IMR-90 (cell line): ENCODE results near the gene MRGPRD. TPM values are rescaled to one million over a fixed set of nuclear protein-coding genes. Genes with fewer than 3 reads are reported as not detected.
"Not testable (repeated sequence)": the region's sequence is repeated elsewhere in the genome, so short reads cannot be mapped to it uniquely, and the experiment has no call there.

Experiments used
- ATAC-seq: fragments of 200-7000 bp; cut with Tn5 transposase; 2 replicates; pipeline ENCODE4 v1.9.1; 2020; ENCODE audit warnings: low read depth, mild to moderate bottlenecking, moderate library complexity
- BruUV-seq: library from RNA; stranded (reverse); fragments of 400-500 nt; replicated peaks from 2 replicates; lab custom pipeline; 2021; lab: Mats Ljungman, UMichigan
- CTCF ChIA-PET: fragments of 300-600 bp; formaldehyde crosslinking; extraction: SDS; loops from one replicate; lab custom pipeline; 2021; ENCODE audit warnings: antibody characterized with exemption; lab: Yijun Ruan, JAX
- POLR2A ChIA-PET: fragments of 300-600 bp; sonication (Branson Sonifier 250); formaldehyde crosslinking; loops from one replicate; lab custom pipeline; 2022; ENCODE audit warnings: antibody characterized with exemption; ENCODE audit not compliant: unreplicated experiment; lab: Charles Lee
- DNase-seq: peaks from one replicate; pipeline ENCODE4 v3.0.0; 2013
- H2AFZ ChIP-seq: replicated peaks from 2 replicates; pipeline ENCODE3; 2013; ENCODE audit warnings: low read length, mild to moderate bottlenecking; ENCODE audit not compliant: poor library complexity
- H2AK5ac ChIP-seq: 2 replicates; pipeline ENCODE4 v1.6.1; 2013; ENCODE audit warnings: low read depth, low read length, inconsistent platforms
- H2AK9ac ChIP-seq: replicated peaks from 2 replicates; pipeline ENCODE3; 2013; ENCODE audit warnings: mild to moderate bottlenecking, low read depth, low read length, moderate library complexity; ENCODE audit not compliant: poor library complexity
- H2BK120ac ChIP-seq: 2 replicates; pipeline ENCODE4 v1.6.1; 2013; ENCODE audit warnings: low read depth, low read length, inconsistent platforms
- H2BK15ac ChIP-seq: 3 replicates; pipeline ENCODE4 v1.6.1; 2013; ENCODE audit warnings: low read depth, low read length, inconsistent platforms
- H2BK20ac ChIP-seq: 2 replicates; pipeline ENCODE4 v1.6.1; 2013; ENCODE audit warnings: low read depth, mild to moderate bottlenecking, inconsistent platforms, low read length, moderate library complexity
- H2BK5ac ChIP-seq: 2 replicates; pipeline ENCODE4 v1.6.1; 2013; ENCODE audit warnings: mild to moderate bottlenecking, low read depth, low read length, inconsistent platforms; ENCODE audit not compliant: poor library complexity, severe bottlenecking
- H3K14ac ChIP-seq: replicated peaks from 2 replicates; pipeline ENCODE4 v1.6.1; 2013; ENCODE audit warnings: low read depth, low read length, inconsistent platforms
- H3K18ac ChIP-seq: 2 replicates; pipeline ENCODE4 v1.6.1; 2013; ENCODE audit warnings: low read depth, low read length, control low read depth
- H3K23ac ChIP-seq: 2 replicates; pipeline ENCODE4 v1.6.1; 2013; ENCODE audit warnings: low read depth, low read length, inconsistent platforms
- H3K27ac ChIP-seq: 2 replicates; pipeline ENCODE4 v1.5.1; 2013; ENCODE audit warnings: mild to moderate bottlenecking, control low read depth, low read length; ENCODE audit not compliant: insufficient read depth
- H3K27me3 ChIP-seq: 2 replicates; pipeline ENCODE4 v1.6.1; 2013; ENCODE audit warnings: low read length; ENCODE audit not compliant: control insufficient read depth, insufficient read depth
- H3K36me3 ChIP-seq: 2 replicates; pipeline ENCODE4 v1.6.1; 2013; ENCODE audit warnings: low read length, mixed read lengths; ENCODE audit not compliant: control insufficient read depth, insufficient read depth
- H3K4ac ChIP-seq: 2 replicates; pipeline ENCODE4 v1.6.1; 2013; ENCODE audit warnings: low read depth, low read length, inconsistent platforms
- H3K4me1 ChIP-seq: 2 replicates; pipeline ENCODE4 v1.6.1; 2013; ENCODE audit warnings: low read length, mixed read lengths; ENCODE audit not compliant: control insufficient read depth, insufficient read depth
- H3K4me2 ChIP-seq: 2 replicates; pipeline ENCODE4 v1.6.1; 2013; ENCODE audit warnings: low read depth, mild to moderate bottlenecking, control low read depth, low read length, moderate library complexity
- H3K4me3 ChIP-seq: 2 replicates; pipeline ENCODE4 v1.5.1; 2013; ENCODE audit warnings: low read depth, mild to moderate bottlenecking, control low read depth, low read length, moderate library complexity; ENCODE audit not compliant: insufficient read depth
- H3K56ac ChIP-seq: 2 replicates; pipeline ENCODE4 v1.6.1; 2013; ENCODE audit warnings: low read length, inconsistent platforms; ENCODE audit not compliant: insufficient read depth; ENCODE audit errors: extremely low read depth
- H3K79me1 ChIP-seq, 2 experiments: 2 replicates each; pipeline ENCODE4 v1.6.1; 2013; ENCODE audit warnings: low read length in 2 of 2, inconsistent platforms in 1 of 2, low read depth in 1 of 2
- H3K9ac ChIP-seq: 2 replicates; pipeline ENCODE4 v1.6.1; 2013; ENCODE audit warnings: low read depth, low read length, control low read depth
- H3K9me1 ChIP-seq: 2 replicates; pipeline ENCODE4 v1.6.1; 2013; ENCODE audit warnings: low read length, inconsistent platforms; ENCODE audit not compliant: insufficient read depth
- H3K9me3 ChIP-seq: 2 replicates; pipeline ENCODE4 v1.6.1; 2013; ENCODE audit warnings: low read length; ENCODE audit not compliant: control insufficient read depth, insufficient read depth
- H4K20me1 ChIP-seq: 2 replicates; pipeline ENCODE4 v1.6.1; 2013; ENCODE audit warnings: low read length, inconsistent platforms; ENCODE audit not compliant: insufficient read depth
- H4K5ac ChIP-seq: 2 replicates; pipeline ENCODE4 v1.6.1; 2013; ENCODE audit warnings: mild to moderate bottlenecking, low read depth, low read length, control low read depth
- H4K8ac ChIP-seq, 2 experiments: 2 replicates each; pipeline ENCODE4 v1.6.1; 2013; ENCODE audit warnings: low read depth in 2 of 2, low read length in 2 of 2, control low read depth in 1 of 2, inconsistent platforms in 1 of 2
- H4K91ac ChIP-seq: 2 replicates; pipeline ENCODE4 v1.6.1; 2013; ENCODE audit warnings: low read depth, low read length, inconsistent platforms; ENCODE audit not compliant: insufficient read depth
- WGBS, 2 experiments: methylation state at CpG; one replicate each; pipeline versions ENCODE4 v1.1.5 to v1.1.7; 2013; ENCODE audit warnings: missing lambda C conversion rate in 2 of 2; ENCODE audit not compliant: insufficient read length in 1 of 2; ENCODE audit errors: extremely low coverage in 2 of 2; 5-methylcytosine and 5-hydroxymethylcytosine counted together
- dilution Hi-C: fragments of 300-500 bp; cut with HindIII; formaldehyde crosslinking; loops from one replicate; pipeline ENCODE4 v1.14.3; 2018; ENCODE audit warnings: low sequenced_read_pairs; ENCODE audit not compliant: unreplicated experiment
- in situ Hi-C: fragments of 300-500 bp; cut with MboI; formaldehyde crosslinking; loops from 3 replicates; pipeline ENCODE4 v1.14.3; 2019; ENCODE audit warnings: low sequenced_read_pairs, inconsistent platforms, mixed read lengths
- intact Hi-C: fragments of 100-400 bp; cut with micrococcal nuclease; formaldehyde crosslinking; loops from 2 replicates; pipeline ENCODE4 v1.10.0; 2022
- polyA plus RNA-seq, 3 experiments: library from polyadenylated mRNA; depleted of rRNA; stranded (reverse); fragments of >200 nt; gene quantifications; 2 replicates each; pipeline ENCODE4 v1.2.3, GENCODE V29; 2012; ENCODE audit warnings: low replicate concordance in 1 of 3
- total RNA-seq: library from RNA; depleted of rRNA; stranded (reverse); fragments of >200 nt; gene quantifications from 2 replicates; pipeline ENCODE4 v1.2.3, GENCODE V29; 2012

The MRGPRD gene
- total and polyA plus RNA-seq, 2 of the 4 experiments (the other 2 are of a cell fraction): not detected

GRCh38 chr11:68999748-69000355 is 19.1 kb upstream of the MRGPRD start:
- POLR2A ChIA-PET, H3K27ac ChIP-seq, H3K9ac ChIP-seq, H3K9me1 ChIP-seq, BruUV-seq, H3K14ac ChIP-seq, H2AK5ac ChIP-seq, H3K56ac ChIP-seq, DNase-seq, H3K27me3 ChIP-seq, H3K4ac ChIP-seq, H3K9me3 ChIP-seq, ATAC-seq, H2AFZ ChIP-seq, H4K20me1 ChIP-seq, H4K8ac ChIP-seq, H2AK9ac ChIP-seq, dilution Hi-C loops, H3K4me3 ChIP-seq, CTCF ChIA-PET, H2BK20ac ChIP-seq, H4K5ac ChIP-seq, H4K91ac ChIP-seq, H3K18ac ChIP-seq, in situ Hi-C loops, H3K23ac ChIP-seq, H2BK120ac ChIP-seq, H3K4me2 ChIP-seq, H2BK5ac ChIP-seq: not testable (repeated sequence)
- Histone ChIP-seq H3K79me1 (peaks cover 3 to 11% of the 10 kb centered on the region in 2 experiments; a peak in 3 of 4 replicates), H3K4me1 (peaks cover 26% of the 10 kb centered on the region), H3K36me3 (peaks cover 22% of the 10 kb centered on the region), H2BK15ac (0 out of 3 replicates have a peak overlapping the region, but pooled peaks have one; percentile 26)
- 96% methylated on average over 6 of the region's 12 CpGs; no CpG with 5 or more reads in 1 of the 2 experiments for whole genome bisulfite sequencing, 2 experiments
- intact Hi-C loops: loop anchor here (5.0 kb wide), 1 partner anchor 98 kb away; the partner anchor contains the start of genes IGHMBP2 and MRPL21
